Activated T-cell treated with anti-CD3 and anti-CD28 coated beads for 48 hours (primary cell): ENCODE measurements around the gene POLR2L.

ENCODE experiments used
- DNase-seq: peaks from one replicate; pipeline ENCODE4 v3.0.0-alpha.2; 2020; ENCODE audit warnings: low read depth

The POLR2L gene

GRCh38 chr11:794013-794765 is 48.1 kb downstream of the POLR2L start:
- no peak for DNase-seq

DNA sequence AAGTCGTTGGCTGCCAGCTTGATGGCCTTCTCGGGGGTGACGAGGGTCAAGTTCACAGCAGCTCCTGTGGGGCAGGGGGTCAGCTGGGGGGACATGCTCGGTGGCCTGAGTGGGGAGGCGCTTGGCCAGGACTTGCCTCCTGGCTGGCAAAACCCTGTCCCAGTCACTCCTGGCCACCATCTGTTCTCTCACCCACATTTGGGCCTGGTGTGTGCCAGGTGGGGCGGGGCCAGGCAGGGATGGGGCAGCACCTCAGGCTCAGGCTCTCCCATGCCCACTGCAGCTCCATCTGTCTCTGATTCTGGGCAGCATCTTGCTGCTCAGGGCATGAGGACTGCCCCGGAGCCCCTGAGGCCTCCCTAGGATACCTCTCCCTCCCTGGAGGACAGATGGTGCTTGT is 48.8 kb downstream of the POLR2L start:
- no peak for DNase-seq

DNA sequence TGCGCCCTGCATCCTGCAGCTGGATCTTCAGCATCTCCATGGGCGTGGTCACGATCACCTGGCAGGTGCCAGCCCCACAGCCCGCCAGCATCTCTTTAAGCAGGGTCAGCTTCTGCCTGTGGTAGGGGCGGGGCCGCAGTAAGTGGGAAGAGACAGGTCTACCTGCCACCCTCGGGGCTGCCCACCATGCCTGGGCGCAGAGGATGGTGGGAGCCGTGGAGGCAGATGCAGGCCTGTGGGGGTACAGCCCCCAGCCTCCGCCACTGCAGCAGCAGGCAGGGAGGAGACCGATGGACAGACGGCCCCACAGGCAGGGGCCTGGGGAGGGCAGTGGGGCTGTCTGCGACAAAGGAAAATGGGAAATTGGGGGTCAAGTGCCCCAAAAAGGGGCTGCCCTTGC is 49.5 kb downstream of the POLR2L start:
- no peak for DNase-seq

- no peak for DNase-seq
Observed at GRCh38 chr11:792535-792821, 49.9 kb downstream of the POLR2L start.

- DNase-seq, result no peak
Observed at GRCh38 chr11:791658-792534, 50.4 kb downstream of the POLR2L start.

DNA sequence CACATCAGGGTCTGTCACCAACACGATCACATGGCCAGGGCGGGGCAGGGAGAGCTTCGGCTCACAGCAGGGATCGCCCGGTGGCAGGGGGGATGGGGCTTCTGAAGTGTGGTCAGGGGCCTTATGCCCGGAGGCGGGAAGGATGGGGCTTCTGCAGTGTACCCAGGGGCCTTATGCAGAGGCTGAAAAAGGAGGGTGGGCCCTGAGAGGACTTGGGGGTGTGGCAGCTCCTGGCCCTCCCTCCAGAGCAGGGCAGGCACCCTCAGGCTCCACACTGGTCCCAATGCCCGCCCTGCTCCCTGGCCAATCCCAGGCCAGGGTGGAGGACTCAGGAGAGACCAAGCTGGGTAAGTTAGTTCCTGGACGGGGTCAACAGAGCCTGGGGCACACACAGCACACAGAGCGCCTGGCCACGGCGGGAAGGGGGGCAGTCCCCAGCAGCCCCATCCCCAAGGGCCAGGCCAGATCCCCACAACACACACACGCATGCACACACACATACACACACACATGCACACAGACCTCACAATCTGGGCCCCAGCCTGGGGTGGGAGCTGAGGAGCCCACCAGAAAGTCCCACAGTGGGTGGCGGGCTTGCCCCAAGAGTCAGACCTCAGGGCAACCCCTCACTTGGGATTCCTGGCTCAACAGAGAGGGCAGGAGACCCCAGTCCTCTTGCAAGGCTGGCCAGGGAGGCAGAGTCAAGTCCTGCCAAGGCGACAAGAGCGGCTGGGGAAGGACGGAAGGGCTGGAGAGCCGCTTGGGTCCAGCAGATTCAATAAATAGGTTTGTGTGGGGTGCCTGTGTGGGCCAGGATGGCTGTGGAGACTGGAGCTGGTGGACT is 51.4 kb downstream of the POLR2L start:
- DNase-seq, result no peak

DNA sequence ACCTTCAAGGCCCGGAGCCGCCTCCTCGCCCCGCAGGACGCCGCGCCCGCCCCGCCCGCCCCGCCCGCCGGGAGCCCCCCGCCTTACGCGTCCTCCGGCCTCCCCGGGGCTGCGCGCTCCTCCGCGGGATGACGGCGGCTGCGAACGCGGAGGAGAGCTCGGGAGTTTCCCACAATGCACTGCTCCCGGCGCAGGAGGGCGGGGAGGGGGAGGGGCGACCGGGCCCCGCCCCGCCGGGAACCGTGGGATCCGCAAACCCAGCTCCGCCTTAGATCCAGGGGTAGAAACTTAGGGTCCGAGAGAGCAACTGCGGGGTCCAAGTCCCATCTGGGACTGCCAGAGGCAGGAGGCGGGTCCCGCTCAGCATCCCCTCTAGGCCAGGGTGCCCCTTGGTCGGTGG is 52.4 kb downstream of the POLR2L start, which contains the start of gene CEND1:
TSS of gene CEND1 (minus strand) at position 148 of the 400 bp plus-strand sequence. CDS start 1,514 bp downstream, outside the sequence.
- DNase-seq, result peak; percentile 67
